Gastrocnemius medialis (tissue), 4 donors: ENCODE measurements around the gene FLT4. TPM values are rescaled to one million over a fixed set of nuclear protein-coding genes. Genes with fewer than 3 reads are reported as not detected.
"Not testable (repeated sequence)": the region's sequence is repeated elsewhere in the genome, so short reads cannot be mapped to it uniquely, and the experiment has no call there.

Source experiments
- ATAC-seq, 2 donors: fragments of 150-250 bp; one replicate each; pipeline ENCODE4 v1.9.1; 2016
- DNase-seq, 2 donors: peaks; one replicate each; pipeline ENCODE4 v3.0.0-alpha.2; 2019
- H3K27ac ChIP-seq, 4 donors: fragments of 200-600 bp; sonication (generic); 1 replicate in 1 of 4; 2 replicates in 3 of 4; pipeline ENCODE4 v1.5.1; 2016 to 2018; ENCODE audit warnings: mild to moderate bottlenecking in 2 of 4, moderate library complexity in 1 of 4
- H3K27me3 ChIP-seq, 3 donors: fragments of 200-600 bp; sonication (generic) in 2 of 3; 1 replicate in 1 of 3; 2 replicates in 2 of 3; pipeline versions ENCODE4 v1.5.1 to v1.6.0; 2016 to 2019; ENCODE audit warnings: mild to moderate bottlenecking in 1 of 3, moderate library complexity in 1 of 3
- H3K36me3 ChIP-seq, 2 donors: fragments of 200-600 bp; sonication (generic) in 1 of 2; one replicate each; pipeline ENCODE4 v1.5.1; 2017 to 2018
- H3K4me1 ChIP-seq, 2 donors: fragments of 200-600 bp; sonication (generic) in 1 of 2; one replicate each; pipeline ENCODE4 v1.5.1; 2016 to 2017; ENCODE audit warnings: mild to moderate bottlenecking in 2 of 2
- H3K4me3 ChIP-seq, 4 donors: fragments of 200-600 bp; sonication (generic) in 3 of 4; 1 replicate in 1 of 4; 2 replicates in 3 of 4; pipeline ENCODE4 v1.5.1; 2016 to 2019; ENCODE audit warnings: mild to moderate bottlenecking in 2 of 4
- H3K9me3 ChIP-seq, 3 donors: fragments of 200-600 bp; sonication (generic) in 2 of 3; 1 replicate in 1 of 3; 2 replicates in 2 of 3; pipeline ENCODE4 v1.5.1; 2016 to 2019
- CTCF ChIP-seq, 5 experiments: fragments of 450-650 bp in 3 of 5; fragments of 200-600 bp in 2 of 5; sonication (generic) in 2 of 5; IDR thresholded peaks in 4 of 5; conservative IDR thresholded peaks in 1 of 5; 1 replicate in 4 of 5; 2 replicates in 1 of 5; pipeline ENCODE4 v1.5.1; 2016 to 2019; ENCODE audit warnings: antibody characterized with exemption in 5 of 5, mild to moderate bottlenecking in 3 of 5, moderate library complexity in 3 of 5
- POLR2A ChIP-seq, 2 donors: fragments of 450-650 bp; IDR thresholded peaks; one replicate each; pipeline ENCODE4 v1.6.1; 2017; ENCODE audit warnings: antibody characterized with exemption in 2 of 2, mild to moderate bottlenecking in 2 of 2, moderate library complexity in 2 of 2
- in situ Hi-C, 4 donors: fragments of 200-750 bp; cut with MboI; loops; one replicate each; pipeline versions ENCODE4 v1.15.0 to v1.8.0; 2017; ENCODE audit warnings: low sequenced_read_pairs in 4 of 4
- intact Hi-C: fragments of 100-400 bp; cut with DNase I; formaldehyde crosslinking; loops from one replicate; pipeline ENCODE4 v1.15.1; 2023; ENCODE audit warnings: low total_unique reads
- total RNA-seq, 4 donors: library from RNA; depleted of rRNA; stranded (reverse); fragments of >200 nt; gene quantifications; one replicate each; pipeline versions ENCODE4 v1.1.0 to v1.2.3, GENCODE V29; 2016

Gene FLT4
- total RNA-seq, 4 donors from 2014 or later, result 2.6 to 4.7 (median 2.9) TPM

DNA sequence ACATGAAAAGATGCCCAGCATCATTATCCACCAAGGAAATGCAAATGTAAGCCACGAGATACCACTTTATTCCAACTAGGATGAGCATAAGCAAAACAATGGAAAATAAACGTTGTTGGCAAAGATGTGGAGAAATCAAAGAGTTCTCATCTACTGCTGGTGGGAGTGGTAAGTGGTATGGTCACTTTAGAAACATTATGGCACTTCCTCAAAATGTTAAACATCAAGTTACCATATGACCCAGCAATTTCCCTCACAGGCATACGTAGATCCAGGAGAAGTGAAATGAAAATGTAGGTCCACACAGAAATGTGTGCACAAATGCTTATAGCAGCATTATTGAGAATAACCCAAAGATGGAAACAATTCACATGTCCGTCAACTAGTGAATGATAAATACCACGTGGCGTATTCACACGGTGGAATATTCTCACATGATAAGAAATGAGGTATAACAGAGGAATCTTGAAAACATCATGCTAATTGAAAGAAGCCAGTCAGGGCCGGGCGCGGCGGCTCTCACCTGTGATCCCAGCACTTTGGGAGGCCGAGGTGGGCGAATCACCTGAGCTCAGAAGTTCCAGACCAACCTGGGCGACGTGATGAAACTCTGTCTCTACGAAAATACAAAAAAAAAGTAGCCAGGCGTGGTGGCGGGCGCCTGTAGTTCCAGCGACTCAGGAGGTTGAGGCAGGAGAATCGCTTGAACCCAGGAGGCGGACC lies 16.4 kb upstream of the FLT4 start:
- Histone ChIP-seq H3K4me3 (no peak overlapping the region), H3K27me3 (peaks cover 0 to 3% (median under 1%) of the 10 kb centered on the region in 3 donors), H3K4me1 (no peaks in the 10 kb centered on the region), H3K9me3 (no peaks in the 10 kb centered on the region), H3K36me3 (no peaks in the 10 kb centered on the region), H3K27ac (no peak overlapping the region)
- TF ChIP-seq CTCF (IDR thresholded peaks at IDR 0.05 in 4 of 5, conservative IDR thresholded peaks at IDR 0.05 in 1 of 5) (no peak), POLR2A (IDR thresholded peaks at IDR 0.05) (no peak)
- ATAC-seq (no peak), DNase-seq (no peak)
- in situ Hi-C loops (no loop called here), intact Hi-C loops (no loop called here)

GRCh38 chr5:180658774-180659564 lies 9.6 kb upstream of the FLT4 start:
- intact Hi-C loops, result no loop called here
- H3K4me3 ChIP-seq, result no peak overlapping the region

GRCh38 chr5:180655243-180655642 lies 5.8 kb upstream of the FLT4 start:
- H3K36me3 ChIP-seq, H3K4me3 ChIP-seq, in situ Hi-C loops, H3K9me3 ChIP-seq, H3K27ac ChIP-seq, H3K4me1 ChIP-seq, intact Hi-C loops, ATAC-seq, DNase-seq: not testable (repeated sequence)
- H3K27me3 ChIP-seq, result peaks cover 9 to 35% (median 14%) of the 10 kb centered on the region in 3 donors

More at GRCh38 chr5:180658774-180659564, 9.6 kb upstream of the FLT4 start:
- Histone ChIP-seq H3K36me3 (no peaks in the 10 kb centered on the region), H3K27ac (no peak overlapping the region), H3K9me3 (no peaks in the 10 kb centered on the region), H3K27me3 (peaks cover 0 to 17% (median 7%) of the 10 kb centered on the region in 3 donors), H3K4me1 (no peaks in the 10 kb centered on the region)
- ATAC-seq (no peak), DNase-seq (no peak)
- in situ Hi-C loops, result no loop called here
- no peak for TF ChIP-seq POLR2A (IDR thresholded peaks at IDR 0.05)

- no peaks in the 10 kb centered on the region for H3K4me1 ChIP-seq
- H3K36me3 ChIP-seq, result no peaks in the 10 kb centered on the region
- no peak overlapping the region for H3K27ac ChIP-seq
- ATAC-seq, result no peak
- intact Hi-C loops (no loop called here), in situ Hi-C loops (no loop called here)
- H3K4me3 ChIP-seq, result no peak overlapping the region
- H3K9me3 ChIP-seq, result no peaks in the 10 kb centered on the region
- no peak for DNase-seq
- TF ChIP-seq CTCF (IDR thresholded peaks at IDR 0.05 in 4 of 5, conservative IDR thresholded peaks at IDR 0.05 in 1 of 5) (no peak), POLR2A (IDR thresholded peaks at IDR 0.05) (no peak)
- H3K27me3 ChIP-seq, result peaks cover 21 to 45% (median 29%) of the 10 kb centered on the region in 3 donors
These were observed 3.4 kb upstream of the FLT4 start for GRCh38 chr5:180652771-180653170.

DNA sequence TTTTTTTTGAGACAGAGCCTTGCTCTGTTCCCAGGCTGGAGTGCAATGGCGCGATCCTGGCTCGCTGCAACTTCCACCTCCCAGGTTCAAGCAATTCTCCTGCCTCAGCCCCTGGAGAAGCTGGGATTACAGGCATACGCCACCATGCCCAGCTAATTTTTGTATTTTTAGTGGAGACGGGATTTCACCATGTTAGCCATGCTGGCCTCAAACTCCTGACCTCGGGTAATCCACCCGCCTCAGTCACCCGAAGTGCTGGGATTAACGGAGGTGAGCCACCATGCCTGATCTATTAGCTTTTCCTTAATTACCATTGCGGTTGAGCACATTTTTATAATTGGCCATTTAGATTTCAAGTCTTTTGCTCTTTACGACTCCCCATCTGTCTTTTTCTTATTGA lies 2.9 kb upstream of the FLT4 start:
- no peaks in the 10 kb centered on the region for H3K36me3 ChIP-seq
- peaks cover 23 to 47% (median 32%) of the 10 kb centered on the region in 3 donors for H3K27me3 ChIP-seq
- intact Hi-C loops (no loop called here), in situ Hi-C loops (no loop called here)
- no peak overlapping the region for H3K4me3 ChIP-seq
- TF ChIP-seq POLR2A (IDR thresholded peaks at IDR 0.05) (no peak), CTCF (IDR thresholded peaks at IDR 0.05 in 4 of 5, conservative IDR thresholded peaks at IDR 0.05 in 1 of 5) (no peak)
- H3K9me3 ChIP-seq, result no peaks in the 10 kb centered on the region
- no peaks in the 10 kb centered on the region for H3K4me1 ChIP-seq
- ATAC-seq (no peak), DNase-seq (no peak)
- H3K27ac ChIP-seq, result no peak overlapping the region
